OCI-LY3 (cell line): ENCODE results near the gene CDC14B.

Source experiments
- CTCF ChIP-seq: fragments of 200-600, 300-600 bp; sonication (generic); IDR thresholded peaks from 2 replicates; pipeline ENCODE4 v1.5.1; 2014; ENCODE audit warnings: antibody characterized with exemption, low read length, low read depth
- EZH2phosphoT487 ChIP-seq: fragments of 200-600 bp; shearing (Covaris generic); IDR thresholded peaks from 2 replicates; pipeline ENCODE4 v1.6.1; 2018; ENCODE audit warnings: antibody characterized with exemption, mixed run types, low read depth

DNA sequence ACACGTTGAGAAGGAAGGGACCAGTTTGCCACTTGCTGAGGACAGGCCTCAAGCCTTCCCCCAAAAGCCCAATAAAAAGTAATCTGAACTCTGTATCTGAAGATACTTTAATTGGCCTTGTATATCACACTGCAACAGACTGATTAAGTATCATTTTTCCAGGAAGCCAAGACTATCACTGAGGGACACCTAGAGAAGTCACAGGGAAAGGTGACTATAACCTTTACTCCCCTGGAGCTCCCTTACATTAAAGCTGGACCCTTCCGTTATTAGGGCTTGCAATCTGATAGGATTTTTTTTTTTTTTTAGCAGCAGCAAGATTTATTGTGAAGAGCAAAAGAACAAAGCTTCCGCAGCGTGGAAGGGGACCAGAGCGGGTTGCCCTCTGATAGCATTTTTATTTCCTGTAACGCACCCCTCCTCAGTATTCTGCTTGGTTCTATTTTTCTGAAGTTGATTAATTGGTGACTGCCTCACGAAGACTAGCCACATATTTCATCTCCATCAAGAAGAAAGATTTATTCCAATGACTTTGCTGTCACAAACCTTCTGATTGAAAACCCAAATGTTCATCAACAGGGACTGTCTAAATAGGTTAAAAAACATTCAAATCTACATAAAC lies 2.7 kb downstream of the CDC14B start:
- no peak for TF ChIP-seq EZH2phosphoT487
- TF ChIP-seq CTCF = no peak
